Hematopoietic multipotent progenitor cell (in vitro differentiated cells): ENCODE results near the gene SLC4A5. TPM values are rescaled to one million over a fixed set of nuclear protein-coding genes. Genes with fewer than 3 reads are reported as not detected.
"Not testable (repeated sequence)": the region's sequence is repeated elsewhere in the genome, so short reads cannot be mapped to it uniquely, and the experiment has no call there.

Source experiments
- DNase-seq, 3 donors: peaks; one replicate each; pipeline ENCODE4 v3.0.0-alpha.2; 2011 to 2015; ENCODE audit warnings: low read depth in 2 of 3, low spot score in 2 of 3
- total RNA-seq: library from RNA; depleted of rRNA; stranded (reverse); fragments of >200 nt; gene quantifications from one replicate; pipeline ENCODE4 v1.2.3, GENCODE V29; 2012

The SLC4A5 gene
- total RNA-seq, 1 donor, result 4.3 TPM

- DNase-seq, result peak; percentile 18 to 66 (median 65)
These were observed 137.0 kb downstream of the SLC4A5 start for GRCh38 chr2:74206180-74206688.

- peak in 2 of 3 donors; percentile 48 to 59 for DNase-seq
These were observed 137.6 kb downstream of the SLC4A5 start for GRCh38 chr2:74205596-74205995.

- no peak for DNase-seq
These were observed 138.1 kb downstream of the SLC4A5 start for GRCh38 chr2:74205113-74205512.

GRCh38 chr2:74204436-74204835, 138.8 kb downstream of the SLC4A5 start:
- DNase-seq, result no peak

GRCh38 chr2:74201596-74201995, 141.6 kb downstream of the SLC4A5 start:
- DNase-seq, result no peak

- no peak for DNase-seq
These were observed 142.0 kb downstream of the SLC4A5 start for GRCh38 chr2:74201196-74201595.

- no peak for DNase-seq
These were observed 143.3 kb downstream of the SLC4A5 start for GRCh38 chr2:74199871-74200305.

GRCh38 chr2:74199275-74199701, 143.9 kb downstream of the SLC4A5 start:
- no peak for DNase-seq

- peak; percentile 70 to 98 (median 94) for DNase-seq
These were observed 144.5 kb downstream of the SLC4A5 start, which contains the start of gene MTHFD2 for GRCh38 chr2:74198461-74199274. Gene MTHFD2, plus strand, starts transcription at chr2:74198615. Its CDS starts 27 bp downstream, at chr2:74198642.

- no peak for DNase-seq
These were observed 145.2 kb downstream of the SLC4A5 start for GRCh38 chr2:74198023-74198460.

GRCh38 chr2:74197049-74197448, 146.2 kb downstream of the SLC4A5 start:
- DNase-seq, result no peak

GRCh38 chr2:74194799-74195198, 148.4 kb downstream of the SLC4A5 start:
- DNase-seq, result no peak

- no peak for DNase-seq
These were observed 151.4 kb downstream of the SLC4A5 start for GRCh38 chr2:74191596-74192380.

- DNase-seq, result no peak
These were observed 154.5 kb downstream of the SLC4A5 start for GRCh38 chr2:74188696-74189095.

GRCh38 chr2:74188018-74188601, 155.1 kb downstream of the SLC4A5 start:
- DNase-seq, result no peak

GRCh38 chr2:74186706-74187105, 156.5 kb downstream of the SLC4A5 start:
- not testable (repeated sequence) for DNase-seq

GRCh38 chr2:74186038-74186437, 157.2 kb downstream of the SLC4A5 start:
- DNase-seq, result peak in 2 of 3 donors; percentile 92 to 96

- DNase-seq, result no peak
These were observed 159.3 kb downstream of the SLC4A5 start for GRCh38 chr2:74183878-74184277.

- peak in 2 of 3 donors; percentile 88 to 95 for DNase-seq
These were observed 161.5 kb downstream of the SLC4A5 start for GRCh38 chr2:74181739-74182138.

GRCh38 chr2:74179063-74179865, 164.0 kb downstream of the SLC4A5 start:
- peak in 1 of 3 donors; percentile 16 for DNase-seq
